CD4-positive, alpha-beta T cell (primary cell): ENCODE results near the gene CASZ1. TPM values are rescaled to one million over a fixed set of nuclear protein-coding genes. Genes with fewer than 3 reads are reported as not detected.

Source experiments
- ATAC-seq: fragments of 200-7000 bp; cut with Tn5 transposase; one replicate; pipeline ENCODE4 v1.10.0; 2022; ENCODE audit warnings: mild to moderate bottlenecking; ENCODE audit not compliant: poor library complexity
- CTCF ChIA-PET: fragments of 350-600 bp; sonication (Branson Sonifier 250); formaldehyde crosslinking; loops from one replicate; lab custom pipeline; 2021; ENCODE audit warnings: antibody characterized with exemption, inconsistent platforms; lab: Charles Lee
- POLR2A ChIA-PET: fragments of 350-600 bp; sonication (Branson Sonifier 250); formaldehyde crosslinking; loops from one replicate; lab custom pipeline; 2021; ENCODE audit warnings: antibody characterized with exemption, inconsistent platforms; lab: Charles Lee
- DNase-seq, 14 experiments: peaks; one replicate each; pipeline ENCODE4 v3.0.0-alpha.2; 2013 to 2020; ENCODE audit warnings: mixed read lengths in 2 of 14
- H3K27ac ChIP-seq, 2 donors: one replicate each; pipeline versions ENCODE4 v1.5.1 to v1.7.0; 2013; ENCODE audit warnings: low read length in 2 of 2, low read depth in 1 of 2, mild to moderate bottlenecking in 1 of 2
- H3K27me3 ChIP-seq, 2 experiments: 1 replicate in 1 of 2; 2 replicates in 1 of 2; pipeline versions ENCODE4 v1.6.1 to v1.7.0; 2013; ENCODE audit warnings: low read length in 2 of 2, control low read depth in 1 of 2, mild to moderate bottlenecking in 1 of 2, moderate library complexity in 1 of 2; ENCODE audit not compliant: insufficient read depth in 2 of 2, control insufficient read depth in 1 of 2
- H3K36me3 ChIP-seq: one replicate; pipeline ENCODE4 v1.6.1; 2013; ENCODE audit warnings: low read length, control low read depth; ENCODE audit not compliant: insufficient read depth
- H3K4me1 ChIP-seq: one replicate; pipeline ENCODE4 v1.6.1; 2013; ENCODE audit warnings: low read length, control low read depth; ENCODE audit not compliant: insufficient read depth
- H3K4me3 ChIP-seq: one replicate; pipeline ENCODE4 v1.5.1; 2013; ENCODE audit warnings: mild to moderate bottlenecking, low read length, moderate library complexity
- H3K9me3 ChIP-seq, 2 experiments: 1 replicate in 1 of 2; 2 replicates in 1 of 2; pipeline versions ENCODE4 v1.6.1 to v1.7.0; 2013; ENCODE audit warnings: low read length in 2 of 2, mild to moderate bottlenecking in 2 of 2, control low read depth in 1 of 2, moderate library complexity in 1 of 2; ENCODE audit not compliant: control insufficient read depth in 1 of 2, insufficient read depth in 1 of 2
- H3K27ac Mint-ChIP-seq: one replicate; pipeline ENCODE4 v1.8.0; 2020; ENCODE audit warnings: mixed read lengths
- H3K27me3 Mint-ChIP-seq: one replicate; pipeline ENCODE4 v1.8.0; 2021; ENCODE audit warnings: mixed read lengths
- H3K36me3 Mint-ChIP-seq: one replicate; pipeline ENCODE4 v1.8.0; 2021; ENCODE audit warnings: low read depth, mixed read lengths
- H3K4me1 Mint-ChIP-seq: one replicate; pipeline ENCODE4 v1.8.0; 2021; ENCODE audit warnings: low read depth, mixed read lengths
- H3K4me3 Mint-ChIP-seq: one replicate; pipeline ENCODE4 v1.8.0; 2020; ENCODE audit warnings: mild to moderate bottlenecking, mixed read lengths
- H3K9me3 Mint-ChIP-seq: one replicate; pipeline ENCODE4 v1.8.0; 2020; ENCODE audit warnings: mixed read lengths
- intact Hi-C, 2 experiments: fragments of 100-400 bp; cut with DNase I in 1 of 2; cut with micrococcal nuclease in 1 of 2; formaldehyde crosslinking; loops; one replicate each; pipeline versions ENCODE4 v1.15.1 to v1.9.0; 2023 to 2025; cut with DNase I, micrococcal nuclease
- total RNA-seq, 174 experiments: library from RNA in 2 of 174; stranded (reverse) in 2 of 174; gene quantifications; one replicate each; pipeline ENCODE4 v1.2.3 and lab custom pipeline; 2021 to 2026
- TF ChIP-seq, protein P1 (sequence below): fragments of 200-600 bp; IDR thresholded peaks from one replicate; pipeline ENCODE4 v1.8.0; 2022; ENCODE audit warnings: antibody characterized with exemption, mild to moderate bottlenecking

The CASZ1 gene
- total RNA-seq, 2 experiments from 2014 or later: 21.8 to 22.8 TPM

DNA sequence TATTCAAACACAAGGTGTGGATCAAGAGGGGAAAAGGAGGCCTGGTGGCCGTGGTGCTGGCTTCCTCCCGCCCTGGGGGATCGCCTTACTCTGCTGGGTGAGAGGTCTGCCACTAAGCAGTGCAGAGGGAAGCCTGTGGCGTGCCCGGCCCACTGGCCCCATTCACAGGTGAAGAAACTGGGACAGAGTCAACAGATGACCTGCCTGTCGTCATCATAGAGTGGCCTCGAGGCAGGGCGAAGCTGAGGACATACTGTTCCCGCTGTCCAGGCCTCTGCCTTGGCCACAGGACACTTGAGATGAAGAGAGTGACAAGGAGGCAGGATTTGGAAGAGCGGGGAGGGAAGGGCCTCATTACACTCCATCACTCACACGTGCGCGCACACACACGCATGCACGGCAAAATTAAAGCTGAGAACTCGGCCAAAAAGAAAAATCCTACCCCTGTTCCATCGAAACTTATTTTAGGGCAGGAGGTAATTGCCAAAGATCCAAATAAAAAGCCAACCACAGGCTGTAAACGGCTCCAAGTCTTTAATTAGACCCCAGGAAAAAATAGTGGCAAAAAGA is 50.5 kb downstream of the CASZ1 start:
- TF ChIP-seq, protein P1, sequence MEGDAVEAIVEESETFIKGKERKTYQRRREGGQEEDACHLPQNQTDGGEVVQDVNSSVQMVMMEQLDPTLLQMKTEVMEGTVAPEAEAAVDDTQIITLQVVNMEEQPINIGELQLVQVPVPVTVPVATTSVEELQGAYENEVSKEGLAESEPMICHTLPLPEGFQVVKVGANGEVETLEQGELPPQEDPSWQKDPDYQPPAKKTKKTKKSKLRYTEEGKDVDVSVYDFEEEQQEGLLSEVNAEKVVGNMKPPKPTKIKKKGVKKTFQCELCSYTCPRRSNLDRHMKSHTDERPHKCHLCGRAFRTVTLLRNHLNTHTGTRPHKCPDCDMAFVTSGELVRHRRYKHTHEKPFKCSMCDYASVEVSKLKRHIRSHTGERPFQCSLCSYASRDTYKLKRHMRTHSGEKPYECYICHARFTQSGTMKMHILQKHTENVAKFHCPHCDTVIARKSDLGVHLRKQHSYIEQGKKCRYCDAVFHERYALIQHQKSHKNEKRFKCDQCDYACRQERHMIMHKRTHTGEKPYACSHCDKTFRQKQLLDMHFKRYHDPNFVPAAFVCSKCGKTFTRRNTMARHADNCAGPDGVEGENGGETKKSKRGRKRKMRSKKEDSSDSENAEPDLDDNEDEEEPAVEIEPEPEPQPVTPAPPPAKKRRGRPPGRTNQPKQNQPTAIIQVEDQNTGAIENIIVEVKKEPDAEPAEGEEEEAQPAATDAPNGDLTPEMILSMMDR: no peak
- no peaks in the 10 kb centered on the region for H3K4me1 Mint-ChIP-seq
- H3K27ac ChIP-seq: no peak overlapping the region
- intact Hi-C loops: no loop called here
- ChIA-PET POLR2A (no interaction called here), CTCF (no interaction called here)
- no peaks in the 10 kb centered on the region for H3K9me3 Mint-ChIP-seq
- no peaks in the 10 kb centered on the region for H3K9me3 ChIP-seq
- H3K27me3 Mint-ChIP-seq: no peaks in the 10 kb centered on the region
- H3K4me1 ChIP-seq: no peaks in the 10 kb centered on the region
- no peaks in the 10 kb centered on the region for H3K36me3 Mint-ChIP-seq
- no peak for ATAC-seq
- H3K27ac Mint-ChIP-seq: no peak overlapping the region
- H3K27me3 ChIP-seq: no peaks in the 10 kb centered on the region
- H3K4me3 Mint-ChIP-seq: no peak overlapping the region
- no peak for DNase-seq
- no peaks in the 10 kb centered on the region for H3K36me3 ChIP-seq
- H3K4me3 ChIP-seq: no peak overlapping the region

DNA sequence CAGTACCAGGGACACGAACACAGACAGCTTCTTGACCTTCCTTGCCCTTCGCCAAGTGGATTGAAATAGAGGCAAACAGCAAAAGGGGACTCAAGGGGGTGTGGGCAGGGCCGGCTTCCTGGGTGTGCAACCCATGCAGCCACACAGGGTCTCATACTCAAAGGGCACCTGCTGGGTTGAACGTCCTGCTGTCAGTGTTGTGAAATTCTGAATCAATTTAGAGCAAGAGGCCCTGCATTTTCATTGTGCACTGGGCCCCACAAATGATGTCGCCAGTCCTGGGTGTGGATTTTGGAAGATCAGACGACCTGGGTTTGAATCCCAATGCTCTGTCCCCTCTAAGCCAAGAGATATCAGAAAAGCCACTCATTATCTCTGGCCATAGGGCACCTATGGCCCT is 51.1 kb downstream of the CASZ1 start:
- H3K27ac ChIP-seq: no peak overlapping the region
- Mint-ChIP-seq H3K4me3 (no peak overlapping the region), H3K9me3 (no peaks in the 10 kb centered on the region), H3K27me3 (no peaks in the 10 kb centered on the region), H3K36me3 (no peaks in the 10 kb centered on the region), H3K4me1 (no peaks in the 10 kb centered on the region), H3K27ac (no peak overlapping the region)
- DNase-seq (no peak), ATAC-seq (no peak)
- TF ChIP-seq, protein P1: no peak
- ChIA-PET POLR2A (no interaction called here), CTCF (no interaction called here)
- no peaks in the 10 kb centered on the region for H3K27me3 ChIP-seq
- H3K4me3 ChIP-seq: no peak overlapping the region
- no peaks in the 10 kb centered on the region for H3K4me1 ChIP-seq
- intact Hi-C loops: no loop called here
- no peaks in the 10 kb centered on the region for H3K9me3 ChIP-seq
- no peaks in the 10 kb centered on the region for H3K36me3 ChIP-seq

DNA sequence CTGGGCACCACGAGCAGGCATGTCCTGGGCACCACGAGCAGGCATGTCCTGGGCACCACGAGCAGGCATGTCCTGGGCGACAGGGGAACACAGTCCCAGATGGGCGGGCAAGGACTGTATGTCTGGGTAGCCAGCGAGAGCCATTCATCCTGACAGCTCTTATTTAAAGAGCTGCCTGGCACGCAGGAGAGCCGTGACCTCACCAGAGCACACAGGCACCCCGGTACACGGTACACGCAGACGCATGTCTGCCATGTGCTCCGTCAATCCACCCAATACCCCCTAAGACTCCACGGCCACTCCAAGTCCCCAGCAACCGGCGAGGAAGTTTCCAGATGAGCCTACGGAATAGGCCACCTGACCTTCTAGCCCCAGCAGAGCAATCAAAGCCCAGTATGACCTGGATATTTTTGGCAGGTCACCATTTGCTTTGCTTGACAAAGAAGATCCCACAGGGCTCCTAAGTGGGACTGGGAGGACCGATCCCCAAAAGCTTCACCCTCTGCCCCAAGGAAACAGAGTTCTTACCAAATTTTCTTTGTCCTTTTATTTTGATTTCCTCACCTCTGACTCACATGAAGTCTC is 51.7 kb downstream of the CASZ1 start:
- no peaks in the 10 kb centered on the region for H3K9me3 ChIP-seq
- Mint-ChIP-seq H3K36me3 (no peaks in the 10 kb centered on the region), H3K4me1 (no peaks in the 10 kb centered on the region), H3K27ac (no peak overlapping the region), H3K4me3 (no peak overlapping the region), H3K27me3 (no peaks in the 10 kb centered on the region), H3K9me3 (no peaks in the 10 kb centered on the region)
- POLR2A ChIA-PET: no interaction called here
- no peaks in the 10 kb centered on the region for H3K4me1 ChIP-seq
- H3K27ac ChIP-seq: no peak overlapping the region
- DNase-seq (no peak), ATAC-seq (no peak)
- H3K36me3 ChIP-seq: no peaks in the 10 kb centered on the region
- H3K4me3 ChIP-seq: no peak overlapping the region
- intact Hi-C loops: no loop called here
- TF ChIP-seq, protein P1: no peak
- CTCF ChIA-PET: no interaction called here
- H3K27me3 ChIP-seq: no peaks in the 10 kb centered on the region
